ENCODE measurements around the gene TNFRSF12A.
"Not testable (repeated sequence)": the region's sequence is repeated elsewhere in the genome, so short reads cannot be mapped to it uniquely, and the experiment has no call there.

TNFRSF12A gene

DNA sequence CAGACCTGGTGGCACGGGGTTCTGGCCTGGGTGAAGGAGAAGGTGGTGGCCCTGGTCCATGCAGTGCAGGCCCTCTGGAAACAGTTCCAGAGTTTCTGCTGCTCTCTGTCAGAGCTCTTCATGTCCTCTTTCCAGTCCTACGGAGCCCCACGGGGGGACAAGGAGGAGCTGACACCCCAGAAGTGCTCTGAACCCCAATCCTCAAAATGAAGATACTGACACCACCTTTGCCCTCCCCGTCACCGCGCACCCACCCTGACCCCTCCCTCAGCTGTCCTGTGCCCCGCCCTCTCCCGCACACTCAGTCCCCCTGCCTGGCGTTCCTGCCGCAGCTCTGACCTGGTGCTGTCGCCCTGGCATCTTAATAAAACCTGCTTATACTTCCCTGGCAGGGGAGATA is 49.0 kb downstream of the TNFRSF12A start:
- DNase-seq, result not testable (repeated sequence)

DNA sequence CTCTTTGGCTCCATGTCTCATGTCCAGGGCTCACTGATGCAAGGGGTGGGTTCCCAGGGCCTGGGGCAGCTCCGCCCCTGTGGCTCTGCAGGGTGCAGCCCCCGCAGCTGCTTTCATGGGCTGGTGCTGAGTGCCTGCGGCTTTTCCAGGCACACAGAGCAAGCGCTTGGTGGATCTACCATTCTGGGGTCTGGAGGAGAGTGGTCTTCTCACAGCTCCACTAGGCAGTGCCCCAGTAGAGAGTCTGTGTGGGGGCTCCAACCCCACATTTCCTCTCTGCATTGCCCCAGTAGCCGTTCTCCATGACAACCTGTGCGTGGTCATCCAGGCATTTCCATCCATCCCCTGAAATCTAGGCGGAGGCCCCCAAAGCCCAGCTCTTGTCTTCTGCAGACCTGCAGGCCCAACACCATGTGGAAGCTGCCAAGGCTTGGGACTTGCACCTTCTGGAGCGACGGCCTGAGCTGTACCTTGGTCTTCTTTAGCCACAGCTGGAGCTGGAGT is 50.5 kb downstream of the TNFRSF12A start:
- DNase-seq, result no peak

DNA sequence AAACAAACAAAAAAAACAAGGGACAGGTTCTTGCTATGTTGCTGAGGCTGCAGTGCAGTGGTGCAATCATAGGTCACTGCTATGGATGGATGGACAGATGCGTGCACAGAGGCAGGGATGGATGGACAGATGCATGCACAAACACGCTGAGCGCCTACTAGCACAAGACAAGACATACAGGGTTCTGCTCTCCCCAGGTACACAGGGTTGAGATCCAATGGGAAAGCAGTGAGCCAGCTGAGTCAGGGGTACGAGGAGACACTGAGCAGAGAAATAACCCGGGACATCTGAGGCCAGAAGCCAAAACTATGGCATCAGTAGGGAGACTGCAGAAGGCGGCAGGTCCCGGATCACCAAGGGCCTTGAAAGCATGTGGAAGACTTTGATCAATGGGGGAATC is 51.5 kb downstream of the TNFRSF12A start:
- no peak for DNase-seq
